ENCODE measurements around the gene SPACA7.

Gene SPACA7

GRCh38 chr13:112447306-112447705 is 71.2 kb downstream of the SPACA7 start:
- H3K9ac ChIP-seq (ENCODE audit: low read length in 2 of 2): no peak overlapping the region
- H3K27me3 ChIP-seq (ENCODE audit: control insufficient read depth in 1 of 2, insufficient read depth in 2 of 2, low read length in 2 of 2): peaks cover 18 to 19% of the 10 kb centered on the region in 2 donors
- no peaks in the 10 kb centered on the region for H3K9me3 ChIP-seq (ENCODE audit: control insufficient read depth in 2 of 2, low read length in 2 of 2)
- no peak overlapping the region for H3K4me3 ChIP-seq (ENCODE audit: low read length in 2 of 2)
- H3K27ac ChIP-seq (ENCODE audit: low read length): no peak overlapping the region
- H3K4me1 ChIP-seq (ENCODE audit: control insufficient read depth, insufficient read depth, low read length): peaks cover 6% of the 10 kb centered on the region
- no peaks in the 10 kb centered on the region for H3K36me3 ChIP-seq (ENCODE audit: control insufficient read depth in 2 of 2, insufficient read depth in 2 of 2, low read length in 2 of 2)

- peaks cover 6% of the 10 kb centered on the region for H3K4me1 ChIP-seq (ENCODE audit: control insufficient read depth, insufficient read depth, low read length)
- no peaks in the 10 kb centered on the region for H3K36me3 ChIP-seq (ENCODE audit: control insufficient read depth in 2 of 2, insufficient read depth in 2 of 2, low read length in 2 of 2)
- H3K9me3 ChIP-seq (ENCODE audit: control insufficient read depth in 2 of 2, low read length in 2 of 2): no peaks in the 10 kb centered on the region
- H3K27ac ChIP-seq (ENCODE audit: low read length): no peak overlapping the region
- H3K27me3 ChIP-seq (ENCODE audit: control insufficient read depth in 1 of 2, insufficient read depth in 2 of 2, low read length in 2 of 2): peaks cover 16 to 18% of the 10 kb centered on the region in 2 donors
- no peak overlapping the region for H3K9ac ChIP-seq (ENCODE audit: low read length in 2 of 2)
- H3K4me3 ChIP-seq (ENCODE audit: low read length in 2 of 2): no peak overlapping the region
These were observed 71.8 kb downstream of the SPACA7 start for GRCh38 chr13:112447761-112448603.

GRCh38 chr13:112448621-112449544 is 72.7 kb downstream of the SPACA7 start:
- Histone ChIP-seq H3K27me3 (ENCODE audit: control insufficient read depth in 1 of 2, insufficient read depth in 2 of 2, low read length in 2 of 2) (peaks cover 7 to 9% of the 10 kb centered on the region in 2 donors), H3K4me3 (ENCODE audit: low read length in 2 of 2) (no peak overlapping the region), H3K4me1 (ENCODE audit: control insufficient read depth, insufficient read depth, low read length) (peaks cover 3% of the 10 kb centered on the region), H3K27ac (ENCODE audit: low read length) (no peak overlapping the region), H3K36me3 (ENCODE audit: control insufficient read depth in 2 of 2, insufficient read depth in 2 of 2, low read length in 2 of 2) (no peaks in the 10 kb centered on the region), H3K9me3 (ENCODE audit: control insufficient read depth in 2 of 2, low read length in 2 of 2) (no peaks in the 10 kb centered on the region), H3K9ac (ENCODE audit: low read length in 2 of 2) (no peak overlapping the region)

- Histone ChIP-seq H3K27ac (ENCODE audit: low read length) (no peak overlapping the region), H3K27me3 (ENCODE audit: control insufficient read depth in 1 of 2, insufficient read depth in 2 of 2, low read length in 2 of 2) (peaks cover 4% of the 10 kb centered on the region in 2 donors), H3K4me3 (ENCODE audit: low read length in 2 of 2) (no peak overlapping the region), H3K9ac (ENCODE audit: low read length in 2 of 2) (no peak overlapping the region), H3K4me1 (ENCODE audit: control insufficient read depth, insufficient read depth, low read length) (peaks cover 3% of the 10 kb centered on the region), H3K36me3 (ENCODE audit: control insufficient read depth in 2 of 2, insufficient read depth in 2 of 2, low read length in 2 of 2) (no peaks in the 10 kb centered on the region), H3K9me3 (ENCODE audit: control insufficient read depth in 2 of 2, low read length in 2 of 2) (no peaks in the 10 kb centered on the region)
These were observed 73.4 kb downstream of the SPACA7 start for GRCh38 chr13:112449545-112449930.

GRCh38 chr13:112450118-112450903 is 74.2 kb downstream of the SPACA7 start:
- Histone ChIP-seq H3K27me3 (ENCODE audit: control insufficient read depth in 1 of 2, insufficient read depth in 2 of 2, low read length in 2 of 2) (peaks cover 4% of the 10 kb centered on the region in 2 donors), H3K9ac (ENCODE audit: low read length in 2 of 2) (no peak overlapping the region), H3K9me3 (ENCODE audit: control insufficient read depth in 2 of 2, low read length in 2 of 2) (no peaks in the 10 kb centered on the region), H3K36me3 (ENCODE audit: control insufficient read depth in 2 of 2, insufficient read depth in 2 of 2, low read length in 2 of 2) (no peaks in the 10 kb centered on the region), H3K27ac (ENCODE audit: low read length) (no peak overlapping the region), H3K4me1 (ENCODE audit: control insufficient read depth, insufficient read depth, low read length) (peaks cover 3% of the 10 kb centered on the region), H3K4me3 (ENCODE audit: low read length in 2 of 2) (no peak overlapping the region)

GRCh38 chr13:112450904-112451240 is 74.7 kb downstream of the SPACA7 start:
- Histone ChIP-seq H3K27me3 (ENCODE audit: control insufficient read depth in 1 of 2, insufficient read depth in 2 of 2, low read length in 2 of 2) (peaks cover 2 to 6% of the 10 kb centered on the region in 2 donors), H3K9me3 (ENCODE audit: control insufficient read depth in 2 of 2, low read length in 2 of 2) (no peaks in the 10 kb centered on the region), H3K4me1 (ENCODE audit: control insufficient read depth, insufficient read depth, low read length) (peaks cover 3% of the 10 kb centered on the region), H3K9ac (ENCODE audit: low read length in 2 of 2) (no peak overlapping the region), H3K4me3 (ENCODE audit: low read length in 2 of 2) (no peak overlapping the region), H3K36me3 (ENCODE audit: control insufficient read depth in 2 of 2, insufficient read depth in 2 of 2, low read length in 2 of 2) (no peaks in the 10 kb centered on the region), H3K27ac (ENCODE audit: low read length) (no peak overlapping the region)

GRCh38 chr13:112451512-112452379 is 75.6 kb downstream of the SPACA7 start:
- no peaks in the 10 kb centered on the region for H3K9me3 ChIP-seq (ENCODE audit: control insufficient read depth in 2 of 2, low read length in 2 of 2)
- no peak overlapping the region for H3K4me3 ChIP-seq (ENCODE audit: low read length in 2 of 2)
- peaks cover 3% of the 10 kb centered on the region for H3K4me1 ChIP-seq (ENCODE audit: control insufficient read depth, insufficient read depth, low read length)
- no peak overlapping the region for H3K27ac ChIP-seq (ENCODE audit: low read length)
- no peaks in the 10 kb centered on the region for H3K36me3 ChIP-seq (ENCODE audit: control insufficient read depth in 2 of 2, insufficient read depth in 2 of 2, low read length in 2 of 2)
- H3K27me3 ChIP-seq (ENCODE audit: control insufficient read depth in 1 of 2, insufficient read depth in 2 of 2, low read length in 2 of 2): peaks cover 2 to 6% of the 10 kb centered on the region in 2 donors
- H3K9ac ChIP-seq (ENCODE audit: low read length in 2 of 2): no peak overlapping the region

- Histone ChIP-seq H3K4me3 (ENCODE audit: low read length in 2 of 2) (no peak overlapping the region), H3K9ac (ENCODE audit: low read length in 2 of 2) (no peak overlapping the region), H3K27ac (ENCODE audit: low read length) (no peak overlapping the region), H3K27me3 (ENCODE audit: control insufficient read depth in 1 of 2, insufficient read depth in 2 of 2, low read length in 2 of 2) (peaks cover 0 to 6% of the 10 kb centered on the region in 2 donors), H3K4me1 (ENCODE audit: control insufficient read depth, insufficient read depth, low read length) (peaks cover 3% of the 10 kb centered on the region), H3K36me3 (ENCODE audit: control insufficient read depth in 2 of 2, insufficient read depth in 2 of 2, low read length in 2 of 2) (no peaks in the 10 kb centered on the region), H3K9me3 (ENCODE audit: control insufficient read depth in 2 of 2, low read length in 2 of 2) (no peaks in the 10 kb centered on the region)
These were observed 76.4 kb downstream of the SPACA7 start for GRCh38 chr13:112452380-112453206.

- H3K36me3 ChIP-seq (ENCODE audit: control insufficient read depth in 2 of 2, insufficient read depth in 2 of 2, low read length in 2 of 2): no peaks in the 10 kb centered on the region
- H3K27ac ChIP-seq (ENCODE audit: low read length): no peak overlapping the region
- H3K27me3 ChIP-seq (ENCODE audit: control insufficient read depth in 1 of 2, insufficient read depth in 2 of 2, low read length in 2 of 2): peaks cover 0 to 3% of the 10 kb centered on the region in 2 donors
- no peaks in the 10 kb centered on the region for H3K9me3 ChIP-seq (ENCODE audit: control insufficient read depth in 2 of 2, low read length in 2 of 2)
- H3K9ac ChIP-seq (ENCODE audit: low read length in 2 of 2): no peak overlapping the region
- peaks cover 3% of the 10 kb centered on the region for H3K4me1 ChIP-seq (ENCODE audit: control insufficient read depth, insufficient read depth, low read length)
- no peak overlapping the region for H3K4me3 ChIP-seq (ENCODE audit: low read length in 2 of 2)
These were observed 77.2 kb downstream of the SPACA7 start for GRCh38 chr13:112453207-112453829.

All from stomach smooth muscle (tissue), 2 donors.